Measurements from ENCODE around the gene ACADL.

ACADL gene

DNA sequence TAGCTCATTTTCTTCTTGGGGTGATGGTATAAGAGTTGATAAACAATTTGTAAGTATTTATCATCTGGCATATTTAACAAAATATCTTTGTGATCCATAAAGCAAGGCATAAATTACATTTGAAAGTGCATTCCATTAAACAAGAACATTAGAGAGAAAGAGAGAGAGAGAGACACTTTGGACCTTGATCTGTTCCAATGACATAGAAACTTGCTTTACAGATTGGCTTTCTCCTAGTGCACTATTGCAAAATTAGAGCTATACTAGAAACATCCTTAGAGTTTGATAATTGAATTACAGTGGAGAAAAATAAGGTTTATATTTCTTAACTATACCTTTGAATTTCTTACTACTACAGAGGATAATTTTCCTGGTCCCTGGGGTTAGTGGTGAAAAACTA is 5.7 kb upstream of the ACADL start:
- DNase-seq (ENCODE audit: low read depth), result no peak
- no peak for TF ChIP-seq CTCF (IDR thresholded peaks at IDR 0.05; ENCODE audit: control insufficient read depth, insufficient read depth, low read depth, low read length, missing control alignments)
- H3K4me3 ChIP-seq (ENCODE audit: control insufficient read depth, low read depth, low read length), result no peak overlapping the region

DNA sequence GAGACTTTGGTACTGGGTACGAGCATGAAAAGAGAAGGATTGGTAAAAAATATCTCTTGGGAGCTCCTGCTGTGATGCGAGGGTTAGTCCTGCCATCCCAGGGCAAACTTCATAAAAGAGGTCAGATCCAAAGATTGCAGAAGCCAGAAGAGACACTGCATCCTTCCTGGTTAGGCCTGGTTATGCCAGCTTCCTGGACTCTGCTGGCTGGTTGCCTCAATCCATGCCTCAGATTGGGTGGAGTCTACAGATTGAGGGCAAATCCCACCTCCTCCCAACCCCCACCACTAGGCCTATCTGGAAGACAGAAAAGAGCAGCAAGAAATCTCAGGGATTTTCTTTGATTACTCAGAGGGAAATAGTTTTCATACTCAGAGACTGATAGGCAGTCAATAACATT is 5.3 kb upstream of the ACADL start:
- no peak for TF ChIP-seq CTCF (IDR thresholded peaks at IDR 0.05; ENCODE audit: control insufficient read depth, insufficient read depth, low read depth, low read length, missing control alignments)
- no peak for DNase-seq (ENCODE audit: low read depth)
- H3K4me3 ChIP-seq (ENCODE audit: control insufficient read depth, low read depth, low read length), result no peak overlapping the region

DNA sequence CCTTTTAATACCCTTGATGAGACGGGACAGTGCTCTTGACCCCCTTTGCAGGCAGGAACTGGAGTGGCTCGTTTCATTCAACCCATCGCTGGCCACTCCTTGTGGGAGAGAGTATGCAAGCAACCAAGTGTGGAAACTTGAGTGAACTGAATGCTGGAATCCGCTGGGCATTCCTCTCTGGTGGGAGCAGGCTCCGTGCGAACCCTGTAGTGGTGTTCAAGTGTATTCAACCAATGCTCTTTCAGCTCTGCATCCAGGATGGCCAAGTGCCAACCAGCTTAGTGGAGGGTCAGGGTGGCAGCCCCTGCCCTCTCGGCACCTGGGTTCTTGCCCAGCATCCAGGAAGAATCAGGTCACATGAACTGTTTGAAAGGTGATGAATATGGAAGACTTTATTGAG is 3.3 kb upstream of the ACADL start:
- H3K4me3 ChIP-seq (ENCODE audit: control insufficient read depth, low read depth, low read length), result no peak overlapping the region
- no peak for DNase-seq (ENCODE audit: low read depth)
- TF ChIP-seq CTCF (IDR thresholded peaks at IDR 0.05; ENCODE audit: control insufficient read depth, insufficient read depth, low read depth, low read length, missing control alignments), result no peak

GRCh38 chr2:210227290-210228088 is 2.2 kb upstream of the ACADL start:
- no peak overlapping the region for H3K4me3 ChIP-seq (ENCODE audit: control insufficient read depth, low read depth, low read length)
- no peak for TF ChIP-seq CTCF (IDR thresholded peaks at IDR 0.05; ENCODE audit: control insufficient read depth, insufficient read depth, low read depth, low read length, missing control alignments)
- no peak for DNase-seq (ENCODE audit: low read depth)

DNA sequence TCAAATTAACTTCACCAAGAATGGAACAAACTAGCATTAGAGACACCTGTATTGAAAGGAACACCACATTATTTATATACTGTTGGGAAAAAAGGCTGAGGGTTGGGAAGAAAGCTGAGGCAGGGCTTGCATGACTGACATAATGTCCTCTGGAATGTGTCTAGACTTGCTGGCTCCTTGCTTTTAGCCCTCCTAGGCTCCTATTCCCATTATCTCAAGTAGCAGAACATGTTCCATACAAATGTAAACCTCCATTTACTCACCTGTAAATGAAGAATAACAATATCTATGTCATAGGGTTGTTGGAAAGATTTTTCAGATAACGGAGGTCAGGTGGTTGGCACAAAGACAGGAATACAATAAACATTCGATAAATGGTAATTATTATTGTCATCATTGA is 976 bp upstream of the ACADL start:
- H3K4me3 ChIP-seq (ENCODE audit: control insufficient read depth, low read depth, low read length), result no peak overlapping the region
- no peak for DNase-seq (ENCODE audit: low read depth)
- TF ChIP-seq CTCF (IDR thresholded peaks at IDR 0.05; ENCODE audit: control insufficient read depth, insufficient read depth, low read depth, low read length, missing control alignments), result no peak

GRCh38 chr2:210224591-210224940 is 681 bp downstream of the ACADL start:
- TF ChIP-seq CTCF (IDR thresholded peaks at IDR 0.05; ENCODE audit: control insufficient read depth, insufficient read depth, low read depth, low read length, missing control alignments), result no peak
- H3K4me3 ChIP-seq (ENCODE audit: control insufficient read depth, low read depth, low read length), result peak overlapping the region; percentile 28
- no peak for DNase-seq (ENCODE audit: low read depth)
